Activated naive CD4-positive, alpha-beta T cell treated with anti-CD3 and anti-CD28 coated beads, Interleukin-2, amount 50 U/mL, for 16 hours (primary cell): ENCODE data around the gene LRRC56.

Experiments used
- DNase-seq: peaks from one replicate; pipeline ENCODE4 v3.0.0-alpha.2; 2020

Gene LRRC56

GRCh38 chr11:541433-541885 lies 4.1 kb downstream of the LRRC56 start:
- DNase-seq: no peak

GRCh38 chr11:544817-545166 lies 7.5 kb downstream of the LRRC56 start:
- DNase-seq: no peak

DNA sequence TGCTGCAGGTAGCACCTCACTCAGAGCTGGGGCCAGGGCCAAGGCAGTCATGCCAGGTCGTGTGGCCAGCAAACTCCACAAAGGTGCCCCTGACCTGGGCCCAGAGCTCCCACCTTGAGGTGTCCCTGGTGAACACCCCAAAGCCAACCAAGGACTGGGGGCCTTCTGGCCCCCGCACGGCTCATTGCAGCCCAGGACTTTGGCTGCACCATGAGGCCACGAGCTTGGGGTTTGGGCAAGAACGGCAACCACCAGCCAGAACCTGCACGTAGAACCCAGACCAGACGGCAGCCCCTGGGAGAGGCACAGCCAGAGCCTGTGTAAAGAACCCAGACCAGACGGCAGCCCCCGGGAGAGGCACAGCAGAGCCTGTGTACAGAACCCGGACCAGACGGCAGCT lies 7.8 kb downstream of the LRRC56 start:
- DNase-seq: no peak

- no peak for DNase-seq
Observed at GRCh38 chr11:548700-549603, 11.6 kb downstream of the LRRC56 start.

GRCh38 chr11:550021-550745 lies 12.9 kb downstream of the LRRC56 start:
- no peak for DNase-seq

DNA sequence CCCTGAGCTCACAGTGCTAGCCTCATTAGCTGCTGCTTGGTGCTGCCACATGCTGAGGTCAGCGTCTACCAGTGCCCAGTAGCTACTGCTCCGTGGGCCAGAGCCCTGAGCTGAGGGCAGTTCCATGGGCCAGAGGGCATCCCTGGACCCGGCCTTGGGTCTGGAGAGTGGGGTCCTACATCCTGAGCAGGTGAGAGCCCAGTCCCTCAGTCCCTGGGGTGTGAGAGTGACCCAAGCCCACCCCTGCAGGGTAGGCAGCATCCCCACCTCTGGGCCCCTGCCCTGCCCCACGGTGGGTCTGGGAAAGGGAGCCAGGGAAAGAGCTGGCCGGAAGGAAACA lies 13.4 kb downstream of the LRRC56 start:
- DNase-seq: no peak

GRCh38 chr11:551131-551530 lies 13.8 kb downstream of the LRRC56 start:
- no peak for DNase-seq

- DNase-seq: no peak
Observed at GRCh38 chr11:551596-551995, 14.3 kb downstream of the LRRC56 start.

DNA sequence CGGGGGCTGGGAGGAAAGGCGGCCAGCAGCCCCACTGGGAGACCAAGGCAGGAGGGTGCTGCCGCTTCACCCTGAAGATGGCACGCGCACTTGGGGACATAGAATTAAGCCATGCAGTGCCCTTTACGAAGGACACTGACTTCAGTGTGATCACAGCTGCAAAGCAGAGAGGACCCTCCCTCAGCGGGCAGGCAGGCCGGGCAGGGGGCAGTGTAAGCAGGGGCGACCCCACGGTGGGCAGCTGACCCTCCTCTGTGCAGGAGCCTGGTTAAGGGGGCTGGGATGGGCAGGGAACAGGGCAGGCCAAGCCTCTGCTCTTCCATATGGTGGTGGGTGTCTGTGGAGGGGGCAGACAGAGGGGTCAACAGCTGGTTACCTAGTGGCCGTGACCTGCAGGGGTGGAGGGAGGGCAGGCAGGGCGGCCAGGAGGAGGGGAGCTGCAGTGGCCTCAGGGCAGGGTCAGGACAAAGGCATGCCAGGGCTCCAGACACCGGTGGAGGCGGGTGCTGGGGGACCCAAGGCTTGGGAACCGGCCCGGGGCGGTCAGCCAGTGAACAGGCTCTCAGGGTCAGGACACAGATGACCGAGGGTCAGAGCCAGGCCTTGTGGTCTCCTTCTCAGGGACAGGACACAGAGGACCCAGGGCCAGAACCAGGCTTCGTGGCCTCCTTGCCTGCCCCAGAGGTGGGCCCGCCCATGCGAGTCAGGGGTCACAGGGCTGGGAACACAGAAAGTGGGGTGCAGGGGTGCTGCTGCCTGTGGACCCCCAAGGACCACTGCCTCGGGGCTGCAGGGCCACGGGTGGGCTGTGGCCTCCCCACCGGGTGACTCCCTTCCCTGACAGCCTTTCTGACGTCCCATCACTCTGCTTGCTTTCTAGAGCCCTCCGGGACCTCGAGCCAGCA lies 16.0 kb downstream of the LRRC56 start:
- no peak for DNase-seq

- DNase-seq: no peak
Observed at GRCh38 chr11:553988-554340, 16.6 kb downstream of the LRRC56 start.

- peak; percentile 79 for DNase-seq
Observed at GRCh38 chr11:554428-555226, 17.3 kb downstream of the LRRC56 start.

DNA sequence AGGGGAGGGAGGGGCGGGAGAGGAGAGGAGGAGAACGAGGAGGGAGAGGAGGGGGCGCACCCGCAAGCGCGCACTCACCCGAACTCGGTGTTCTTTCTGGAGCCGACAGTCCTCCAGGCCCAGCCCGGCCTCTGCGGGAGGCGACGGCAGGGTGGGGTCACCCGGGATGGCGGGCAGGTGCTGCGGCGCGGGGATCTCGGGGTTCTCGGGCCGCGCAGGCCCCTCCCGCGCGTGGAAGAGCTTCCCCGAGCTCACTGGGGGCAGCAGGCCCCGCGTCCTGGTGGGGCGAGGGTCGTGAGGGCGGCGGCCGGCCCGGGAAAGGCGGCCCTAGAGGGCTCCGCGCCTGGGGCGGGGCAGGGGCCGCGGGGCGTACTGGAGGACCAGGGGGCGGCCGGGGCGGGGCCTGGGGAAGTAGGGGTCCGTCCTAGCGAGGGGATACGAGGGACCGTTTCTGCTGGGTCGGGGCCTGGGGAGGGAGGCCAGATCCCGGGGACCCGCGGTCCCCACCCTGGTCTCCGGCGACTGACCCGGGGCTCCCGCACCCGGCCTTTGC lies 18.0 kb downstream of the LRRC56 start:
- DNase-seq: no peak

GRCh38 chr11:555780-556661 lies 18.7 kb downstream of the LRRC56 start:
- DNase-seq: no peak

DNA sequence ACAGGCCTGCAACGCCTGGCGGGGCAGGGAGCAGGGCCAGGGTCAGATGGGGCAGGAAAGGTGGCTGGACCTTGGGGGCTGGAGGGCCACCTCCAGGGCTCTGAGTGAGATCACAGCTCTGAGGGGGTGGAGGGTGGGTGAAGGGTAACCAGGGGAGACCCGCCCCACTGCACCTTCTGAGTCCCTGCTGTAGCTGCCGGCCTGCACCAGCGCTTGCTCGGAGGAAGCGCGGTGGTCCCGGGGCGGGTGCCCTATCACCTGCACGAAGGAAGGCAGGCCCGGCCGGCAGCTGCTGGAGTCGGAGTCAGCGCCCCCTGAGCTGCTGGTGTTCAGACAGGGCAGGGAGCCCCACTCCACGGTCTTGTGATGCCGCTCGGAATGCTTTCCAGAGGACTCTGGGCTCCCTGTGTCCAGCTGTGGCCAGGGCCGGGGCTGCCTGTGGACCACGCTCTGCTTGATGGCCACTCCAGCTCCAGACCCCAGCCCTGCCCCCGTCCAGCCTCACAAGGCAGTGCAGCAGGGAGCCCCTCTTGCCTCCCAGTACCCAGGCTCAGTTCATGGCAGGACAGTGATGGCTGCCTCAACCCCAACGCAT lies 19.4 kb downstream of the LRRC56 start:
- DNase-seq: no peak

DNA sequence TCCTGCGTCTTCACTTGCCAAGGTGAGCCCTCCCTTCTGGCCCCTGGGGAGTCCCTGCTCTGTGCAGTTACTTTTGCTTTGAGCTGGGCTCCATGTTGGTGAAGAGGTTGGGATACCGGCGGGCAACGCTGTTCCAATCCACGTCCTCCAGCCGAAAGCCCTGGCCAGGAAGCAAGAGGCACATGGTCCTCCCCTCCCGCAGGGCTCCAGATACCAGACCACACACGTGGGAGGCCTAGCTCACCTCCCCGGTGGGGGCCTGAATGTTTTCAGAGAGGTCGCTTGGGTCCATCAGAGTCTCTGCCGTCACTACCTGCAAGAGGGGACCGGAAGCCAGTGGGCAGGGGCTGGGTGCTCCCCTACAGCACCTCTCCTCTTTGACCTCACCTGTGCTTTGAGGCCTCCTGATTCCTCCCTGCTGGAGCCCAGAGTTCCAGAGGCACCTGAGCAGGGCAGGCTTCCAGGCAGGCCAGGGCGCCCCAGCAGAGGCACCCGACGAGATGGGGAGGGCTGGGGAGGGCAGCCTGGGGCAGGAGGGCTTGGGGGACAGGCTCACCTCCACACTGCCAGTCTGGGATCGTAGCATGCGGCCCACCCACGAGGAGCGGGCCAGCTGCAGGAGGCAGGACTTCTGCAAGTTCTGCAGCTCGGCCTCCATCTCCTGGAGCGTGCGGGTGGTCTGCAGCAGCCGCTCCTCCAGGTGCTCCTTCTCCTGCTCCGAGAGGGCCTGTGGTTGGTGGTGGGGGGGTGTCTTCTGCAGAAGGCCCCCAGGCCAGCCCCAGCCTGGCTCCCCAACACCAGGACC lies 20.2 kb downstream of the LRRC56 start:
- no peak for DNase-seq

DNA sequence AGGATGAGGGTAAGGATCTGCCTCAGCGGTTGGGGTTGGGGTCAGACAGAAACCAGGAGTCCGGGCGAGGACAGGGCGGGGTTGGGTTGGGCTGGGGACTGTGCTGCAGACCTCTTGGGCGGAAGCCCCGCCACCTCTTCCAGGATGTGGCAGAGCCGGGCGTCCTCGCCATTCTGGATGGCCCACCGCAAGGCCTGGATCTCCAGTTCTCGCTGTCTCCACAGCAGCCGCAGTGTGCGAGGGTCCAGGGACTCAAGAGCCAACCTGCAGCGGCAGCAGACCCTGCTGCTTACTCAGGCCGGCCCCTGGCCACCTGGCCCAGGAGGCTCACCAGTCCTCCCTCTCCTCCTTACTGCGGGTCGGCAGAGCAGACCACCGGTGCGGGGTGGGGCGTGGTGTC lies 21.2 kb downstream of the LRRC56 start:
- no peak for DNase-seq

- DNase-seq: no peak
Observed at GRCh38 chr11:559020-559620, 21.8 kb downstream of the LRRC56 start.

- DNase-seq: no peak
Observed at GRCh38 chr11:559712-560304, 22.5 kb downstream of the LRRC56 start.
